GM18861 (cell line): ENCODE data around the gene CLPX.
"Not testable (repeated sequence)": the region's sequence is repeated elsewhere in the genome, so short reads cannot be mapped to it uniquely, and the experiment has no call there.

ENCODE experiments used
- ATAC-seq: cut with Tn5 transposase; IDR thresholded peaks from one replicate; pipeline ENCODE4 v1.9.1; 2021; ENCODE audit not compliant: unreplicated experiment

The CLPX gene

GRCh38 chr15:65105038-65105437 lies 80.1 kb downstream of the CLPX start:
- ATAC-seq: no peak

DNA sequence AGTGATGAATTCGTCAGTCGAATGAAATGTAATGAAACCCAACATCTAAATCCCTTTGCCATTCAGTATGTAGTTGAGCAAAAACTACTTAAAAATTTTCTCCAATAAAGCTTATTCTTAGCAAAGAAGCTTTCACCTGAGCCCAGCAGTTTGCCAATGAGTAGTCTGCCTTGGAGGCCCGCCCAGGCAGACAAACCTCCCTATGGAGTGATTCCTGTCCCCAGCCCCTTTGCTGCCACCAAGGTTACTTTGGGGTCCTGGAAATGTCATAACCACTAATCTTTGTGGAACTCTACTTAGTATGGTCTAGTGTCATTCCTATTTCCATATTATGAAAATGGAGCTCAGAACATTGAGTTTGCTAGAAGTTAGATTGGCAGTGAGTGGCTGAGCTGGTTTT lies 82.2 kb downstream of the CLPX start:
- ATAC-seq: no peak

- ATAC-seq: no peak
Observed at GRCh38 chr15:65101891-65102708, 83.0 kb downstream of the CLPX start.

DNA sequence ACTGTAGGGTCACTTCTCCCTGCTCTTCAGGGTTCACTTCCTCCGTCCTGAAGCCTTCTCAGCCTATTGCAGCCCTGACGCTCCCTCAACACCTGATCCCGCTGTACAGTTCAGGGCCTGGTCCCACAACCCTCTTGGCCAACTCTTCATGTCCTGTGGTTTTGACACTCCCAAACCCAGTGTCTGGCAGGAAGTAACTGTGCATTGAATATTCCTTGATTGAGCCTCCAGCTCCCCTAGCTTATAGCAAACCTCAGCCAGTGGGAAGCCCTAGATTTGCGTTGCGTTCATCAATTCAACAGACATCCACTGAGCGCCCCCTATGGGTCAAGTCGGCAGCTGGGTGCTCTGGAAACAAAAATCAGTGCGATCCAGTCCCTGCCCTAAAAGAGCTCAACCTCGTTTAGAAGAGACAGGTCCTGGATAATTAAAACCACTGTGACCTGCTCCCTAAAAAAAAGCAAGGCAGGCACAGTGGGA lies 83.7 kb downstream of the CLPX start:
- ATAC-seq: no peak

DNA sequence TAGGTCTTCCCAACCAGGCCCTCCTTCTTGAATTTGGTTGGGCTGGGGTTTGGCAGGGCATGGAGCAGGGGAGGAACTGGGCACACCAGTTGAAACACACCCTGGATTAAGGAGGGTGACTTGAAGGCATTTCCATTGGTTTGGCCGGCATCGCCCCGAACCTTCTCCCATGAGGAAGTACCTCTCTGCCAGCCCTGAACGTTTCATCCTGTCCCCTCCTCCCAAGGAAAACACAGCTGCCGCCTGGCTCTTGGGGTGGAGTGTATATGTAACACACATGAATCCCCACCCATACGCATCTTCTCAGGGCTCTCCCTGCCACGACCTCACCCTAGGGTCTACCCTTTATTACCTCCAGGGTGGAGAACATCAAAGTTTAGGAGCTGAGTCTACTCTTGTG lies 84.7 kb downstream of the CLPX start:
- ATAC-seq: no peak

GRCh38 chr15:65099801-65100200 lies 85.3 kb downstream of the CLPX start:
- ATAC-seq: not testable (repeated sequence)

GRCh38 chr15:65099336-65099735 lies 85.8 kb downstream of the CLPX start:
- no peak for ATAC-seq
